ENCODE data around the gene MMP3. TPM values are rescaled to one million over a fixed set of nuclear protein-coding genes. Genes with fewer than 3 reads are reported as not detected.

MMP3 gene
- total RNA-seq, 4 donors from 2014 or later = 5.4 to 672 (median 67.4) TPM

- TF ChIP-seq, protein P1, sequence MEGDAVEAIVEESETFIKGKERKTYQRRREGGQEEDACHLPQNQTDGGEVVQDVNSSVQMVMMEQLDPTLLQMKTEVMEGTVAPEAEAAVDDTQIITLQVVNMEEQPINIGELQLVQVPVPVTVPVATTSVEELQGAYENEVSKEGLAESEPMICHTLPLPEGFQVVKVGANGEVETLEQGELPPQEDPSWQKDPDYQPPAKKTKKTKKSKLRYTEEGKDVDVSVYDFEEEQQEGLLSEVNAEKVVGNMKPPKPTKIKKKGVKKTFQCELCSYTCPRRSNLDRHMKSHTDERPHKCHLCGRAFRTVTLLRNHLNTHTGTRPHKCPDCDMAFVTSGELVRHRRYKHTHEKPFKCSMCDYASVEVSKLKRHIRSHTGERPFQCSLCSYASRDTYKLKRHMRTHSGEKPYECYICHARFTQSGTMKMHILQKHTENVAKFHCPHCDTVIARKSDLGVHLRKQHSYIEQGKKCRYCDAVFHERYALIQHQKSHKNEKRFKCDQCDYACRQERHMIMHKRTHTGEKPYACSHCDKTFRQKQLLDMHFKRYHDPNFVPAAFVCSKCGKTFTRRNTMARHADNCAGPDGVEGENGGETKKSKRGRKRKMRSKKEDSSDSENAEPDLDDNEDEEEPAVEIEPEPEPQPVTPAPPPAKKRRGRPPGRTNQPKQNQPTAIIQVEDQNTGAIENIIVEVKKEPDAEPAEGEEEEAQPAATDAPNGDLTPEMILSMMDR (IDR thresholded peaks at IDR 0.05; ENCODE audit: low read depth) = no peak
Measured at GRCh38 chr11:102813484-102813883, 29.9 kb downstream of the MMP3 start.

DNA sequence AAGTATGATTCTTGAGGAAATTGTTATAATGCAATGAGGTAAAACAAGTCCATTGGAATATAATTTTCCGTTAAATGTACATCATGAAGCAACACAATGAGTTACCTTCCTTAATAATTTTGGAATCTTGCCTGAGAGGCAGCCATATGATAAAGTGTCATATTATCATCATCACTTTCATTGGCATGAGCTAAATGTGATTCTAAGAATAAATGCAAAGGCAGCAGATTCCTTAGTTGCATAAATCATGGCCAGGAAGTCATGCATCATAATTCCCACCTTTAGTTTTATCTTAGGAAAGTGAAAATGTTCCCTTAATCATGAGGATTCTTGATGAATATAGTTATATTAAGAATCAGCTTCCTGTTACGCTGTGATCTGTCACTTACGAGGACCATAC, 31.2 kb downstream of the MMP3 start:
- TF ChIP-seq, protein P1 (IDR thresholded peaks at IDR 0.05; ENCODE audit: low read depth) = no peak

GRCh38 chr11:102810950-102811660, 32.3 kb downstream of the MMP3 start:
- TF ChIP-seq, protein P1 (IDR thresholded peaks at IDR 0.05; ENCODE audit: low read depth) = no peak

DNA sequence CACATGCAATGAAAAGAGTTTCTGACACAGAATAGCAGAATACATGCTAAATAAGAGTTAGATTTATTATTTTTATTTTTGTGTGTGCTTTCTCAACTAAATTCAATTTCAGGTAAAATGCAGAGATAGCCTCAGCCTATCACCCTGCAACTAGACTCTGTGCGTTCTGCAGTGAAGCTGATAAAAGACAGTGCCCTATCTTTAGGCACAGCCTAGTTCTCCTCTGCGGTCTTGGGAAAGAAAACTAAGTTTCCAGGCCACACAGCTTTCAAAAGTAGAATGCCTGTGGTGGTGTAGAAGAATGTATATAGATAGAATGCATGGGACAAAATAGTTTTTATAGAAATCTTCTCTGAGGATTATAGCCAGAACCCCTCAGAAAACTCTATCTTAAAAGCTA, 33.4 kb downstream of the MMP3 start:
- TF ChIP-seq, protein P1 (IDR thresholded peaks at IDR 0.05; ENCODE audit: low read depth) = no peak

DNA sequence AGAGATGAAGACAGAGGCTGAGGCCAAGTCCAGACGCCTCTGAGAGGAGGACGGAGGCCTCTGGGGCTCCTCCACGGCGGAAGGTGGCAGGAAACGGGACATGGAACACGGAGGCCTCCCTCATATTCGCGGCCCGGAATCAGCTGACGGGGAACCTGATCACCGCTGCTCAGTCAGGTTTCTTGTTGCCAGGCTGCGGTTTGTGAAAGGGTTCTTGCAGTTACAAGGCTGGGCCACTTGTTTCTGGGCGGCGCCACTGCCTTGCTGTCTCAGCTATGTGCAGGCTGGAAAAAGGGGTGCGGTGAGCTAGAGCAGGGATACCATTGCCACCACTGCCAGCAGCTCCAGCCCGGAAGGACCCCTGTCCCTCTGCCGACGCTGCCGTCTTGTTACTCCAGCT, 35.5 kb downstream of the MMP3 start:
- TF ChIP-seq, protein P1 (IDR thresholded peaks at IDR 0.05; ENCODE audit: low read depth) = no peak

DNA sequence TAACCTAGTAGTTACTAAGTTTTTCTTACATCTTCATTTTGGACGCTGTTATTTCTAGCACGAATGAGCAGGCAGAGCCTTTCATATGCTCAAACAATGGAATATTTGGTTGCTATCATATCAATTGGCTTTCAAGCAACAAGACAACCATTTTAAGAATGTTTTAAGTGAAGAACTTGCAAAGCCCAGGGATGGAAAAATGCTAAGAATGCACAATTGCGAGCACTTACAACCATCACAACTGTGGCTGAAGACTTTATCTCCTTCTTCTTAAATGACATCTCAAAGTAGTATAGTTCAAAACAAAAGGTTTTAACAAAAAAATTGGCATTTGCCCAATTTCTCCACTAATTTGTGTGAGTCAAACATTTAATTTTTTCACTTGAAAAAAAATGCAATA, 37.1 kb downstream of the MMP3 start:
- TF ChIP-seq, protein P1 (IDR thresholded peaks at IDR 0.05; ENCODE audit: low read depth) = no peak

DNA sequence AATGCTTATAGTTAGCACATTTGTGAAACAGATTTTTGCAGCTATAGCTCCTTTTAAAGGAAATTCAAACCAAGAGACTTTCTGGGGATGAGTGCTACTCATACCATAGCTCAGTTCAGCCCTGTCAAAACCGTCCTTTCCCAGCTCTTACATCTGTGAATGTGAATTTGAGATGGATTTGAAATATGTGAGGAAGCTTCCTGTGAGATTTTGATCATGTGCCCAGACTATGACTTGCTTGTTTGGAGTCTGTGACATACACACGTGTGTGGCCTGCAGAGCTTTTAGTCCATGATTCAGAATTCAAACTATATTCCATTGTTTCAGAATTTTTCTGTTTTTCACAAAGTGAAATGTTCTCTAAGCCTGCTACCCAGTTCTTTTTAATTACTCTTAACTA, 41.1 kb downstream of the MMP3 start:
- TF ChIP-seq, protein P1 (IDR thresholded peaks at IDR 0.05; ENCODE audit: low read depth) = no peak

All from subcutaneous adipose tissue (tissue), 4 donors.